Liver (tissue), 9 donors: ENCODE measurements around the gene NUP35. TPM values are rescaled to one million over a fixed set of nuclear protein-coding genes. Genes with fewer than 3 reads are reported as not detected.

Experiments
- DNase-seq: peaks from one replicate; pipeline ENCODE4 v3.0.0-alpha.2; 2017; ENCODE audit warnings: low spot score
- H3K27ac ChIP-seq, 2 donors: one replicate each; pipeline ENCODE4 v1.7.0; 2013; ENCODE audit warnings: inconsistent platforms in 2 of 2, low read length in 2 of 2, control low read depth in 1 of 2, low read depth in 1 of 2, mild to moderate bottlenecking in 1 of 2
- H3K27me3 ChIP-seq, 4 donors: one replicate each; pipeline versions ENCODE4 v1.6.1 to v1.7.0; 2013; ENCODE audit warnings: low read length in 3 of 4, inconsistent platforms in 1 of 4, mild to moderate bottlenecking in 1 of 4, moderate library complexity in 1 of 4; ENCODE audit not compliant: control insufficient read depth in 4 of 4, insufficient read depth in 4 of 4
- H3K36me3 ChIP-seq, 4 donors: one replicate each; pipeline versions ENCODE4 v1.6.1 to v1.7.0; 2013; ENCODE audit warnings: low read length in 3 of 4, mild to moderate bottlenecking in 3 of 4, low read depth in 1 of 4, moderate library complexity in 1 of 4; ENCODE audit not compliant: control insufficient read depth in 4 of 4, insufficient read depth in 3 of 4
- H3K4me1 ChIP-seq, 4 donors: one replicate each; pipeline versions ENCODE4 v1.6.1 to v1.7.0; 2013; ENCODE audit warnings: low read length in 3 of 4, mild to moderate bottlenecking in 3 of 4, moderate library complexity in 1 of 4; ENCODE audit not compliant: control insufficient read depth in 4 of 4, insufficient read depth in 4 of 4
- H3K4me3 ChIP-seq, 3 donors: one replicate each; pipeline versions ENCODE4 v1.6.1 to v1.7.0; 2013; ENCODE audit warnings: low read length in 3 of 3, control low read depth in 1 of 3, low read depth in 1 of 3, mild to moderate bottlenecking in 1 of 3
- H3K9ac ChIP-seq, 2 donors: one replicate each; pipeline ENCODE4 v1.7.0; 2013; ENCODE audit warnings: low read length in 2 of 2, mild to moderate bottlenecking in 2 of 2, moderate library complexity in 2 of 2, control low read depth in 1 of 2, low read depth in 1 of 2
- H3K9me3 ChIP-seq, 4 donors: one replicate each; pipeline versions ENCODE4 v1.6.1 to v1.7.0; 2013; ENCODE audit warnings: low read length in 3 of 4; ENCODE audit not compliant: control insufficient read depth in 4 of 4
- EGR1 ChIP-seq, 2 donors: IDR thresholded peaks; 2 replicates each; pipeline ENCODE4 v1.6.1; 2016 to 2018; ENCODE audit warnings: antibody characterized with exemption in 2 of 2, low read depth in 2 of 2
- FOXA1 ChIP-seq: IDR thresholded peaks from 2 replicates; pipeline ENCODE4 v1.6.1; 2016; ENCODE audit warnings: antibody characterized with exemption
- FOXA2 ChIP-seq: IDR thresholded peaks from 2 replicates; pipeline ENCODE4 v1.6.1; 2016; ENCODE audit warnings: antibody characterized with exemption
- GABPA ChIP-seq, 2 donors: IDR thresholded peaks in 1 of 2; conservative IDR thresholded peaks in 1 of 2; 2 replicates each; pipeline ENCODE4 v1.6.1; 2016; ENCODE audit warnings: antibody characterized with exemption in 2 of 2, mild to moderate bottlenecking in 1 of 2, moderate library complexity in 1 of 2
- JUND ChIP-seq, 2 donors: IDR thresholded peaks; 2 replicates each; pipeline ENCODE4 v1.6.1; 2016; ENCODE audit warnings: antibody characterized with exemption in 2 of 2
- NR2F2 ChIP-seq: IDR thresholded peaks from 2 replicates; pipeline ENCODE4 v1.6.1; 2016; ENCODE audit warnings: antibody characterized with exemption
- RAD21 ChIP-seq, 2 donors: IDR thresholded peaks; 2 replicates each; pipeline ENCODE4 v1.6.1; 2016; ENCODE audit warnings: antibody characterized with exemption in 2 of 2, mild to moderate bottlenecking in 2 of 2
- SP1 ChIP-seq: IDR thresholded peaks from 2 replicates; pipeline ENCODE4 v1.6.1; 2018; ENCODE audit warnings: antibody characterized with exemption, mild to moderate bottlenecking
- YY1 ChIP-seq: IDR thresholded peaks from 2 replicates; pipeline ENCODE4 v1.6.1; 2016; ENCODE audit warnings: antibody characterized with exemption, mild to moderate bottlenecking
- WGBS: extraction: QIAGEN DNeasy Blood & Tissue Kit; methylation state at CpG from one replicate; pipeline ENCODE4 v1.1.7; 2013; 5-methylcytosine and 5-hydroxymethylcytosine counted together
- polyA plus RNA-seq, 2 donors: library from polyadenylated mRNA; stranded (reverse) in 1 of 2; unstranded in 1 of 2; fragments of 200-250 nt in 1 of 2; fragments of >200 nt in 1 of 2; fragmentation: Nextera tagmentation in 1 of 2; extraction: Ambion mirVana in 1 of 2; gene quantifications; one replicate each; pipeline versions ENCODE4 v1.2.1 to v1.2.3, GENCODE V29; 2013 to 2015
- total RNA-seq, 2 donors: library from RNA; depleted of rRNA; stranded (reverse); fragments of >200 nt; gene quantifications; one replicate each; pipeline ENCODE4 v1.2.3, GENCODE V29; 2014
- TF ChIP-seq, protein P1 (sequence below): IDR thresholded peaks from 2 replicates; pipeline ENCODE4 v1.6.1; 2016; ENCODE audit warnings: antibody characterized with exemption, mild to moderate bottlenecking
- TF ChIP-seq, protein P2 (sequence below): IDR thresholded peaks from 2 replicates; pipeline ENCODE4 v1.6.1; 2016; ENCODE audit warnings: antibody characterized with exemption
- TF ChIP-seq, protein P3 (sequence below): IDR thresholded peaks from 2 replicates; pipeline ENCODE4 v1.6.1; 2016; ENCODE audit warnings: antibody characterized with exemption
- TF ChIP-seq, protein P4 (sequence below): IDR thresholded peaks from 2 replicates; pipeline ENCODE4 v1.6.1; 2016; ENCODE audit warnings: antibody characterized with exemption
- donor health status: healthy.
- donor health status: healthy.
- donor health status: healthy.
- donor health status: healthy.
- donor health status: healthy.

NUP35 gene
- total and polyA plus RNA-seq, 4 donors = 6.8 to 15.0 (median 10.8) TPM

DNA sequence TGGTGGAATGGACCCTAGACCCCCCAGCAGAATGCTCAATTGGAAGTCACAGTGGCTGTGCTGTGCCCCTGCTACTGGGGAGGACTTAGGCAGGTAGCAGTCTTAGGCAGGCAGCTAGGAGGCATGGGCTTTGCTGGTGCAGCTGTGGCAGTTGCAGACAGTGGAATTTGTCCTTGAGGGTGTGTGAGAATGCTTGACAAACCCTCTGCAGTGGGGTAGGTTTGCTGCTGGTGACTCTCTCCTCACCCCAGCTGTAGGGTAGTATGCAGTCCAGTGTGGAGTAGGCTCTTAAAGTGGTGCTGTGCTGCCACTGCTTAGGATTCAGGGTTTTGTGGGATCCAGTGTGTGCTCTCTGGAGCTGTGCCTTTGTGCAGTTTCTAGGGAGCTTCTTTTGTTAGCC lies 61.3 kb downstream of the NUP35 start (continued):
- TF ChIP-seq, protein P1, sequence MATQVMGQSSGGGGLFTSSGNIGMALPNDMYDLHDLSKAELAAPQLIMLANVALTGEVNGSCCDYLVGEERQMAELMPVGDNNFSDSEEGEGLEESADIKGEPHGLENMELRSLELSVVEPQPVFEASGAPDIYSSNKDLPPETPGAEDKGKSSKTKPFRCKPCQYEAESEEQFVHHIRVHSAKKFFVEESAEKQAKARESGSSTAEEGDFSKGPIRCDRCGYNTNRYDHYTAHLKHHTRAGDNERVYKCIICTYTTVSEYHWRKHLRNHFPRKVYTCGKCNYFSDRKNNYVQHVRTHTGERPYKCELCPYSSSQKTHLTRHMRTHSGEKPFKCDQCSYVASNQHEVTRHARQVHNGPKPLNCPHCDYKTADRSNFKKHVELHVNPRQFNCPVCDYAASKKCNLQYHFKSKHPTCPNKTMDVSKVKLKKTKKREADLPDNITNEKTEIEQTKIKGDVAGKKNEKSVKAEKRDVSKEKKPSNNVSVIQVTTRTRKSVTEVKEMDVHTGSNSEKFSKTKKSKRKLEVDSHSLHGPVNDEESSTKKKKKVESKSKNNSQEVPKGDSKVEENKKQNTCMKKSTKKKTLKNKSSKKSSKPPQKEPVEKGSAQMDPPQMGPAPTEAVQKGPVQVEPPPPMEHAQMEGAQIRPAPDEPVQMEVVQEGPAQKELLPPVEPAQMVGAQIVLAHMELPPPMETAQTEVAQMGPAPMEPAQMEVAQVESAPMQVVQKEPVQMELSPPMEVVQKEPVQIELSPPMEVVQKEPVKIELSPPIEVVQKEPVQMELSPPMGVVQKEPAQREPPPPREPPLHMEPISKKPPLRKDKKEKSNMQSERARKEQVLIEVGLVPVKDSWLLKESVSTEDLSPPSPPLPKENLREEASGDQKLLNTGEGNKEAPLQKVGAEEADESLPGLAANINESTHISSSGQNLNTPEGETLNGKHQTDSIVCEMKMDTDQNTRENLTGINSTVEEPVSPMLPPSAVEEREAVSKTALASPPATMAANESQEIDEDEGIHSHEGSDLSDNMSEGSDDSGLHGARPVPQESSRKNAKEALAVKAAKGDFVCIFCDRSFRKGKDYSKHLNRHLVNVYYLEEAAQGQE = no peak

DNA sequence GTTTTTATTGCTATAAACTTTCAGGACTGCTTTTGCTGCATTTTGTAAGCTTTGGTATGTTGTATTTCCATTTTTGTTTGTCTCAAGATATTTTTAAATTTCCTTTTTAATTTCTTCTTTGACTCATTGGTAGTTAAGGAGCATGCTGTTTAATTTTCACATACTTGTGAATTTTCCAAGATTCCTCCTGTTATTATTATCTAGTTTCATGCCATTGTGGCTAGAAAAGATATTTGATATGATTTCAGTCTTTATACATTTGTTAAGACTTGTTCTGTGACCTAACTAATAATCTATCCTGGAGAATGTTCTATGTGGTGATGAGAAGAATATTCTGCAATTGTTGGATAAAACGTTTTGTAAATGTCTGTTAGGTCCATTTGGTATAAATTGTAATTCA lies 62.1 kb downstream of the NUP35 start:
- no peak for TF ChIP-seq JUND (IDR thresholded peaks at IDR 0.05)
- no peak for TF ChIP-seq GABPA (IDR thresholded peaks at IDR 0.05 in 1 of 2, conservative IDR thresholded peaks at IDR 0.05 in 1 of 2)
- no peak for TF ChIP-seq FOXA2
- no peak for TF ChIP-seq FOXA1
- TF ChIP-seq NR2F2 = no peak
- TF ChIP-seq EGR1 (IDR thresholded peaks at IDR 0.05; ENCODE audit: low read depth in 2 of 2) = no peak
- TF ChIP-seq, protein P1 = no peak
- TF ChIP-seq, protein P2, sequence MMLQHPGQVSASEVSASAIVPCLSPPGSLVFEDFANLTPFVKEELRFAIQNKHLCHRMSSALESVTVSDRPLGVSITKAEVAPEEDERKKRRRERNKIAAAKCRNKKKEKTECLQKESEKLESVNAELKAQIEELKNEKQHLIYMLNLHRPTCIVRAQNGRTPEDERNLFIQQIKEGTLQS = no peak
- no peak for TF ChIP-seq SP1
- TF ChIP-seq, protein P3, sequence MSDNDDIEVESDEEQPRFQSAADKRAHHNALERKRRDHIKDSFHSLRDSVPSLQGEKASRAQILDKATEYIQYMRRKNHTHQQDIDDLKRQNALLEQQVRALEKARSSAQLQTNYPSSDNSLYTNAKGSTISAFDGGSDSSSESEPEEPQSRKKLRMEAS = no peak
- no peak for TF ChIP-seq YY1
- TF ChIP-seq, protein P4, sequence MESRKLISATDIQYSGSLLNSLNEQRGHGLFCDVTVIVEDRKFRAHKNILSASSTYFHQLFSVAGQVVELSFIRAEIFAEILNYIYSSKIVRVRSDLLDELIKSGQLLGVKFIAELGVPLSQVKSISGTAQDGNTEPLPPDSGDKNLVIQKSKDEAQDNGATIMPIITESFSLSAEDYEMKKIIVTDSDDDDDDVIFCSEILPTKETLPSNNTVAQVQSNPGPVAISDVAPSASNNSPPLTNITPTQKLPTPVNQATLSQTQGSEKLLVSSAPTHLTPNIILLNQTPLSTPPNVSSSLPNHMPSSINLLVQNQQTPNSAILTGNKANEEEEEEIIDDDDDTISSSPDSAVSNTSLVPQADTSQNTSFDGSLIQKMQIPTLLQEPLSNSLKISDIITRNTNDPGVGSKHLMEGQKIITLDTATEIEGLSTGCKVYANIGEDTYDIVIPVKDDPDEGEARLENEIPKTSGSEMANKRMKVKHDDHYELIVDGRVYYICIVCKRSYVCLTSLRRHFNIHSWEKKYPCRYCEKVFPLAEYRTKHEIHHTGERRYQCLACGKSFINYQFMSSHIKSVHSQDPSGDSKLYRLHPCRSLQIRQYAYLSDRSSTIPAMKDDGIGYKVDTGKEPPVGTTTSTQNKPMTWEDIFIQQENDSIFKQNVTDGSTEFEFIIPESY = no peak
- no peak for TF ChIP-seq RAD21 (IDR thresholded peaks at IDR 0.05)
- H3K4me1 ChIP-seq = no peaks in the 10 kb centered on the region
- H3K27ac ChIP-seq = no peak overlapping the region
- H3K27me3 ChIP-seq = no peaks in the 10 kb centered on the region
- WGBS = 89% methylated on average over 1 of the region's 1 CpG
- H3K4me3 ChIP-seq = no peak overlapping the region
- H3K36me3 ChIP-seq = peaks cover 6 to 34% (median 29%) of the 10 kb centered on the region in 4 donors
- H3K9ac ChIP-seq = no peak overlapping the region
- DNase-seq = no peak
- H3K9me3 ChIP-seq = peaks cover 0 to 3% (median 1%) of the 10 kb centered on the region in 4 donors
